GM23338 (cell line): ENCODE results near the gene FAM200C. TPM values are rescaled to one million over a fixed set of nuclear protein-coding genes. Genes with fewer than 3 reads are reported as not detected.
A peak's percentile ranks its signal among the peaks of the same experiment; 100 is the strongest.

ENCODE experiments used
- ATAC-seq: fragments of 200-7000 bp; cut with Tn5 transposase; 3 replicates; pipeline ENCODE4 v1.9.1; 2020
- DNase-seq: peaks from one replicate; pipeline ENCODE4 v3.0.0-alpha.2; 2015; ENCODE audit warnings: low spot score
- H2AFZ ChIP-seq: fragments of 200-600 bp; sonication (generic); 2 replicates; pipeline ENCODE4 v1.8.0; 2016; ENCODE audit warnings: antibody characterized with exemption, mild to moderate bottlenecking, moderate library complexity
- H3F3A ChIP-seq: fragments of 200-600 bp; sonication (generic); replicated peaks from 2 replicates; pipeline ENCODE4 v1.8.0; 2017; ENCODE audit warnings: antibody characterized with exemption, mixed run types, low read depth
- H3K27ac ChIP-seq: fragments of 200-600 bp; sonication (generic); 2 replicates; pipeline ENCODE4 v1.6.1; 2016; ENCODE audit warnings: low read depth
- H3K27me3 ChIP-seq: fragments of 200-600 bp; sonication (generic); 2 replicates; pipeline ENCODE4 v1.8.0; 2016; ENCODE audit warnings: mild to moderate bottlenecking, mixed run types, moderate library complexity; ENCODE audit not compliant: insufficient read depth
- H3K36me3 ChIP-seq: fragments of 200-600 bp; sonication (generic); 2 replicates; pipeline ENCODE4 v1.8.0; 2016; ENCODE audit warnings: mild to moderate bottlenecking; ENCODE audit not compliant: insufficient read depth
- H3K4me1 ChIP-seq: fragments of 200-600 bp; sonication (generic); 2 replicates; pipeline ENCODE4 v1.8.0; 2016; ENCODE audit warnings: mild to moderate bottlenecking, moderate library complexity; ENCODE audit not compliant: insufficient read depth
- H3K4me2 ChIP-seq: fragments of 200-600 bp; sonication (generic); 2 replicates; pipeline ENCODE4 v1.7.1; 2017; ENCODE audit warnings: mixed run types
- H3K4me3 ChIP-seq: fragments of 200-600 bp; sonication (generic); 2 replicates; pipeline ENCODE4 v1.6.1; 2016; ENCODE audit warnings: mixed run types
- H3K79me2 ChIP-seq: fragments of 200-600 bp; sonication (generic); replicated peaks from 2 replicates; pipeline ENCODE4 v1.8.0; 2017; ENCODE audit warnings: mild to moderate bottlenecking; ENCODE audit not compliant: insufficient read depth
- H3K9me2 ChIP-seq: fragments of 200-600 bp; sonication (generic); 2 replicates; pipeline ENCODE4 v1.8.0; 2017; ENCODE audit not compliant: insufficient read depth
- H4K20me1 ChIP-seq: fragments of 200-600 bp; sonication (generic); replicated peaks from 2 replicates; pipeline ENCODE4 v1.8.0; 2017; ENCODE audit warnings: mild to moderate bottlenecking; ENCODE audit not compliant: insufficient read depth
- H3K27ac Mint-ChIP-seq: 2 replicates; pipeline ENCODE4 v1.8.0; 2020; ENCODE audit warnings: inconsistent platforms, mild to moderate bottlenecking, moderate library complexity, mixed read lengths
- H3K27me3 Mint-ChIP-seq: 3 replicates; pipeline ENCODE4 v1.8.0; 2022; ENCODE audit warnings: low read depth, mild to moderate bottlenecking, moderate library complexity, mixed read lengths, inconsistent platforms; ENCODE audit not compliant: insufficient read depth, poor library complexity
- H3K36me3 Mint-ChIP-seq: 3 replicates; pipeline ENCODE4 v1.8.0; 2021; ENCODE audit warnings: low read depth, mild to moderate bottlenecking, inconsistent platforms, moderate library complexity, mixed read lengths
- H3K4me1 Mint-ChIP-seq: 3 replicates; pipeline ENCODE4 v1.8.0; 2020; ENCODE audit warnings: mild to moderate bottlenecking, inconsistent platforms, mixed read lengths
- H3K4me3 Mint-ChIP-seq: 3 replicates; pipeline ENCODE4 v1.8.0; 2021; ENCODE audit warnings: moderate library complexity, mild to moderate bottlenecking, inconsistent platforms, mixed read lengths
- H3K9me3 Mint-ChIP-seq: 3 replicates; pipeline ENCODE4 v1.8.0; 2020; ENCODE audit warnings: moderate library complexity, mild to moderate bottlenecking, inconsistent platforms, mixed read lengths
- CREB1 ChIP-seq: fragments of 250-450 bp; sonication (Bioruptor Pico); IDR thresholded peaks from 2 replicates; pipeline ENCODE4 v1.5.0; 2020; ENCODE audit warnings: low read depth, mild to moderate bottlenecking, moderate library complexity
- CTCF ChIP-seq, 2 experiments: fragments of 200-600 bp in 1 of 2; sonication (generic) in 1 of 2; conservative IDR thresholded peaks; 2 replicates each; pipeline versions ENCODE4 v1.5.1 to v1.6.1; 2016 to 2017; ENCODE audit warnings: antibody characterized with exemption in 2 of 2, low read depth in 2 of 2, mild to moderate bottlenecking in 2 of 2, moderate library complexity in 1 of 2
- ETS1 ChIP-seq: IDR thresholded peaks from 2 replicates; pipeline ENCODE4 v1.6.1; 2016; ENCODE audit warnings: antibody characterized with exemption
- EZH2 ChIP-seq: fragments of 200-600 bp; sonication (generic); IDR thresholded peaks from one replicate; pipeline ENCODE4 v1.8.0; 2017; ENCODE audit warnings: antibody characterized with exemption, mild to moderate bottlenecking, low read depth; ENCODE audit not compliant: unreplicated experiment
- EZH2phosphoT487 ChIP-seq: fragments of 200-600 bp; sonication (generic); IDR thresholded peaks from one replicate; pipeline ENCODE4 v1.8.1; 2018; ENCODE audit warnings: antibody characterized with exemption; ENCODE audit not compliant: unreplicated experiment
- JUNB ChIP-seq: IDR thresholded peaks from one replicate; pipeline ENCODE4 v1.6.1; 2016; ENCODE audit warnings: antibody characterized with exemption; ENCODE audit not compliant: unreplicated experiment
- REST ChIP-seq: IDR thresholded peaks from one replicate; pipeline ENCODE4 v1.6.1; 2018; ENCODE audit warnings: antibody characterized with exemption; ENCODE audit not compliant: unreplicated experiment
- ZNF114 ChIP-seq: fragments of 250-450 bp; sonication (Bioruptor Pico); IDR thresholded peaks from 2 replicates; pipeline ENCODE4 v1.5.0; 2020; ENCODE audit warnings: mild to moderate bottlenecking, moderate library complexity
- ZNF331 ChIP-seq: fragments of 250-450 bp; sonication (Bioruptor Pico); IDR thresholded peaks from 2 replicates; pipeline ENCODE4 v1.5.0; 2020; ENCODE audit warnings: low read depth, mild to moderate bottlenecking, moderate library complexity
- polyA plus RNA-seq: library from polyadenylated mRNA; unstranded; fragments of >200 nt; fragmentation: Nextera tagmentation; extraction: Ambion mirVana; gene quantifications from 2 replicates; pipeline ENCODE4 v1.2.1, GENCODE V29; 2016
- total RNA-seq: library from RNA; depleted of rRNA; stranded (reverse); fragments of >200 nt; shearing (Covaris generic); gene quantifications from 2 replicates; pipeline ENCODE4 v1.2.3, GENCODE V29; 2014

FAM200C gene
- total and polyA plus RNA-seq, 2 experiments from 2014 or later, result 4.6 to 6.9 TPM

- no peak for TF ChIP-seq REST
- TF ChIP-seq JUNB, result no peak
- no peak for TF ChIP-seq EZH2phosphoT487
- no peak for TF ChIP-seq EZH2
- no peak for TF ChIP-seq ZNF331 (CRISPR knock-in tag)
- TF ChIP-seq ZNF114 (CRISPR knock-in tag), result no peak
- TF ChIP-seq CTCF (conservative IDR thresholded peaks at IDR 0.05; ENCODE audit: low read depth in 2 of 2), result no peak
- no peak for TF ChIP-seq ETS1
Observed at GRCh38 chr5:160357394-160357793, 42.5 kb downstream of the FAM200C start (continued).

- Histone ChIP-seq H3K79me2 (no peaks in the 10 kb centered on the region), H3K4me1 (peaks cover 4% of the 10 kb centered on the region; the same call in 1 of the 2 replicates), H3K4me3 (no peak overlapping the region), H3K9me2 (no peaks in the 10 kb centered on the region), H4K20me1 (no peaks in the 10 kb centered on the region), H3K36me3 (no peaks in the 10 kb centered on the region), H2AFZ (peak overlapping the region; percentile 38), H3K27ac (no peak overlapping the region), H3K27me3 (no peaks in the 10 kb centered on the region), H3F3A (no peaks in the 10 kb centered on the region), H3K4me2 (no peak overlapping the region)
- DNase-seq (peak; percentile 25), ATAC-seq (peak; percentile 42)
- Mint-ChIP-seq H3K27ac (no peak overlapping the region), H3K36me3 (no peaks in the 10 kb centered on the region; the same call in 2 of the 3 replicates), H3K27me3 (peaks cover 6% of the 10 kb centered on the region), H3K4me1 (peaks cover 21% of the 10 kb centered on the region), H3K9me3 (no peaks in the 10 kb centered on the region), H3K4me3 (no peak overlapping the region)
- no peak for TF ChIP-seq ZNF114 (CRISPR knock-in tag)
- no peak for TF ChIP-seq JUNB
- TF ChIP-seq EZH2phosphoT487, result no peak
- no peak for TF ChIP-seq ZNF331 (CRISPR knock-in tag)
- TF ChIP-seq REST, result no peak
- no peak for TF ChIP-seq CREB1 (CRISPR knock-in tag)
- TF ChIP-seq EZH2, result no peak
Observed at GRCh38 chr5:160356550-160357347, 43.1 kb downstream of the FAM200C start.
